ENCODE results near the gene GP1BA.

DNA sequence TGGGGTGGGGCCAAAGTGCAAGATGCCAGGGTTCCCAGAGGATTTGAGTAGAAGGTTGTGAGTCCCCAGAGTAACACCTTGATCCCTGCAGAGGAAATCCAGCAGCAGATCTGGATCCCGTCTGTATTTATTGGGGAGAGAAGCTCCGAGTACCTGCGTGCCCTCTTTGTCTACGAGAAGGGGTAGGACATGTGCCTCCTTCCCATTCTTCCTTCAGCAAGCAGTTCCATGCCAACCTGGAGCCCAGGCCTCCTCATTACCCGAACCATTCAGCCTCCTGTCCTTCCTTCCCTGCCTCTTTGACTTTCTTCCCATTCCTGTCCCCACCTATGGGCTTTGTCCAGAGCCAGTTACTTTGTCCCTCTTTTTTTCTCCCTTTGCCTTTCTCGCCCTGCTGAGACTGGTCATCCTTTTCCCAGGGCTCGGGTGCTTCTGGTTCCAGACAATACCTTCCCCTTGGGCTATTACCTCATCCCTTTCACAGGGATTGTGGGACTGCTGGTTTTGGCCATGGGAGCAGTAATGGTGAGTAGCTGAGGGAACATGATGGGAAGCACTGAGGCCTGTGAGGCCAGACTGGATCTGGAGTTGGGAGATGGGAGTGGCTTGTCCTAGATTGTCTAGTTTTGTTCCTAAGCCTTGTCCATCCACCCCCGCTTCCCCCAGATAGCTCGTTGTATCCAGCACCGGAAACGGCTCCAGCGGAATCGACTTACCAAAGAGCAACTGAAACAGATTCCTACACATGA, 10.9 kb downstream of the GP1BA start:
- TF ChIP-seq CHD4 (IDR thresholded peaks at IDR 0.05) (no peak), TARDBP (IDR thresholded peaks at IDR 0.05; ENCODE audit: borderline replicate concordance) (no peak)
